ENCODE measurements around the gene SLC8A1. TPM values are rescaled to one million over a fixed set of nuclear protein-coding genes. Genes with fewer than 3 reads are reported as not detected.

Gene SLC8A1
- total RNA-seq, 1 donor from 2014 or later, result 277 TPM

GRCh38 chr2:40266201-40266600 lies 185.7 kb downstream of the SLC8A1 start:
- no peak for DNase-seq

GRCh38 chr2:40265602-40266001 lies 186.3 kb downstream of the SLC8A1 start:
- DNase-seq, result no peak

- DNase-seq, result no peak
Observed at GRCh38 chr2:40261042-40261441, 190.8 kb downstream of the SLC8A1 start.

DNA sequence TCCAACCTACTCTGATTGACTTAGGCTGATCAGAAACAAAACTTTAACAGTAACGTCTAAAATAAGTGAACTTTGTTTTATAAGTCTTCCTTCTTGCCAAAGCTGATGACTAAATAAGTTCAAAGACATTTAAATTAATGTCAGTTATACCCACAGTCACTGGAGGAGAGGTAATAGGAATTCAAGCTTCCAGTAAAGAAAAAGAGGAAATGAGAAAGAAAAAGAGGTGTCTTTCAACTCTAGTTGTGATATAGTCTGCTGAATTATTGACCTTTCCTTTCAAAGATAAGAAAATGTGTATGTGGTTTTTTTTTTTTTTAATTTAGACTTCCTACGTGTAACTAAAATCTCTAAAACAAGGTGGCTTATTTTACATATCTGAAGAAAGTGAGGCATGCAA lies 191.5 kb downstream of the SLC8A1 start:
- no peak for DNase-seq

DNA sequence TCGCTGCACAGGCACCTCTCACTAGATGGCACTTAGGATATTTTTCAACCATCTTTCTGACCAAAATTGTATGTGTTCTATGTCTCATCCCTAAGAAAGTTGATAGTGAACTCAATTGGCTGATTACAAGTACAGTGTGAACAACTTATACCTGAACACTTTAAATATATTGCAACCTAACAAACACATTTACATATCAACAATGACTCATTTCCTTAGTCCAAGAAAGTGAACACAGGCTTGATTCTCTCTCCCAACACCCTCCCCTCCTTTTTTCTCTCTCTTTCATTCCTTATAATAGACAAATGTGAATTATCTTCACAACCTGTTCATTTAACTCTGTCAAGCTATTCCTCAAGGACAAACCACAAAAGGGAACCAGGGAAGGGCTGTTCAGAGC lies 192.0 kb downstream of the SLC8A1 start:
- DNase-seq, result no peak

- DNase-seq, result no peak
Observed at GRCh38 chr2:40258135-40258457, 193.8 kb downstream of the SLC8A1 start.

DNA sequence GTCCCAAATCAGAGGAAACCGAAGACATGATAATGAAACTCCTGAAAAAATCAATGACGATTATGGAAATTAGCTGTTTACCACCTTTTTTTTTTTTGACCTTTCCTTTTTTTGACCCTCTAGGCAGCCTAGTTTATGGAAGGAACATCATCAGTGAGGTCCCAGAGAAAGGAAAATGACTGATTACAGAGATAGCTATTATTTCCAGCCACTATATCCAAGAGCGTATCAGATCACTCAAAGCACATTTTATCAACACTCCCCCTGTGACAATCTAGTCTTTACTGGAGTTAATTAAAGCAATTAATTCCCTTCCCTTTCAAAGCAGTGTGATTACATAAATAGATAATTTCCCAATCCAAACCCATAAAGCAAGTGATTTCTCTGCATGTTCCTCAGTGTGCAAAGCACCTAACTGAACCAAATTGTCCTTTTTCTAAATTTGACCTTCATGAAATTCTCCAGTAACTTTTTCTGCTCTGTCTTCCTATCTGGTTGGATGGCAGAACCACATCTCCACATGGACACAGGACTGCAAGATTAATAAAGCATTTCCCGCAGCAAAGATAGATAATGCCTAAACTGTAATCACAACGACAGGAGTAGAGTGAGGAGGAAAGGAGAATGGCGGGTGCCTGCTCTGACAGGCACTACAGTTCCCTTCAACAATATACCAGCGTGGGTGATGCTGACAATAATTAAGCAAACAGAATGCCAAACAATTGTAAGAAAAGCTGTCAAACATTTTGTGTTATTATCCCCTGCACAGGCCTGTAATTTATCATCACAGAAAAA lies 194.4 kb downstream of the SLC8A1 start:
- no peak for DNase-seq

GRCh38 chr2:40256649-40257048 lies 195.2 kb downstream of the SLC8A1 start:
- no peak for DNase-seq

- DNase-seq, result no peak
Observed at GRCh38 chr2:40256008-40256407, 195.9 kb downstream of the SLC8A1 start.

DNA sequence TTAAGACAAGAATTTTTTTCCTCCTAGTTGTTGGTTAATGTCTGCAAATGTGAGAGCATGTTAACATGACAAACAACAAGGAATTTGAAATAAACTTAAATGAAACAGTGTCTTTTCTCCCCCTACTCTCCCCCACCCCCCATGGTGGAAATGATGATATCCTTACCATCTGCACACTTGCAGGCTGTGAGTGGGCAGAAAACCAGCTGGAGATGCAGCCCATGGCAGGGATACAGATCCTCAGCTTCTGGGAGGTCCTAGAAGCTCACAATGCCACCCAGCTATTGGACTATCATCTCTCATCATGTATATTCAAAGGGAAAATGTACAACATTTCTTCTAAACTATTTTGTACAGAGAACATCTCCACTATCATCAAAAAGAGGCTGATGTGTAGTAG lies 196.8 kb downstream of the SLC8A1 start:
- peak; percentile 40 for DNase-seq

GRCh38 chr2:40254611-40255010 lies 197.3 kb downstream of the SLC8A1 start:
- DNase-seq, result no peak

- no peak for DNase-seq
Observed at GRCh38 chr2:40251137-40251536, 200.8 kb downstream of the SLC8A1 start.

GRCh38 chr2:40249577-40249976 lies 202.3 kb downstream of the SLC8A1 start:
- DNase-seq, result no peak

- no peak for DNase-seq
Observed at GRCh38 chr2:40248294-40248693, 203.6 kb downstream of the SLC8A1 start.

- DNase-seq, result no peak
Observed at GRCh38 chr2:40244675-40245074, 207.2 kb downstream of the SLC8A1 start.

- DNase-seq, result no peak
Observed at GRCh38 chr2:40244251-40244650, 207.6 kb downstream of the SLC8A1 start.

- DNase-seq, result no peak
Observed at GRCh38 chr2:40243581-40244187, 208.2 kb downstream of the SLC8A1 start.

GRCh38 chr2:40242315-40242714 lies 209.6 kb downstream of the SLC8A1 start:
- no peak for DNase-seq

DNA sequence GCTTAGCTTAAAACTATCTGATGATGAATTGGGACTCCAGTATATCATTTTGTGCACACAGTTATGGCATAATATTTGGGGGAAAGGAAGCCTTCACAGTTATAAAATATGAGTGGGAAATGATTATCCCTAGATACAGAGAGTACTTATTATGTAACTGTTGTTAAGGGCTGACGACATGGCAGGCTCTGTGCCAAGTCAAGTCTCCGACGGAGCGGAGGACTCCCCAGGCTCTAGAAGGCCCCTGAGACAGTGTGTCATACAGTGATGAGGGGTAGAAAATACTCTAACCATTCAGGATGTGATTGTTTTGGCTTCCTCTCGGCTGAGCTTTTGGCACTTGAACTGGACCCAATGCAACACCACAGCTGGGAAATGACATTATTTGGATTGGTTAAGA lies 211.8 kb downstream of the SLC8A1 start:
- DNase-seq, result no peak

DNA sequence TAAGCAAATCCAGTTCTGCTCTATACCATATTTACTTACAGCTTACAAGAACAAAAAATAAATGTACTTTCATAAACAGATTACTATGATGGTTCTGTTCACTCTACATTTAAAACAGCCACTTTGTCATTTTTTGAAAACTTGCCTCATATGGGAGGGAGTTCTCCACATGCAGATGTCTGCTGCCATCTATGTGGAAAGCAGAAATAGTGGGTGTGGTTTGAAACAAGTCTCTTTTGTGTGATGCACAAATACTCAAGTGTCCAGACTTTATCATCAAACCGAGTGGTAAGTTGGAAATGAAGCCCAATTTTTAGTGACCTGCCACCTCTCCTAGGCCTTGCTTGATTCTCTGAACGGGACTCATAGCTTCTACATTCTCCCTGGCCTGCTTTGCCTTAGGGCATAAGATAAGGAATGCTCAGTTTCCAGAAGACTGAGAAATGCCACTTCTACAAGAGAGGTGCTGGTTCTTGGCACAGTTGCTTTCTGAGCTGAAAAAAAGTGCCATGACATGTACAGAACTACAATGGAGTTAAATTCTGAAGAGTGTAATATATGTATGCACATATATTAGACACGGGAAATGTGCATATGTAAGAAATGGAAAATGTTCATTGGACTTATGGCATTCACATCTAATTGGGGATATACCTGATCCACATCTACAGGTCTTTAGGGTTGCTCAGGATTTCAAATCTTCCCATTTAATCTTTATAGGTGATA lies 221.0 kb downstream of the SLC8A1 start:
- DNase-seq, result no peak

DNA sequence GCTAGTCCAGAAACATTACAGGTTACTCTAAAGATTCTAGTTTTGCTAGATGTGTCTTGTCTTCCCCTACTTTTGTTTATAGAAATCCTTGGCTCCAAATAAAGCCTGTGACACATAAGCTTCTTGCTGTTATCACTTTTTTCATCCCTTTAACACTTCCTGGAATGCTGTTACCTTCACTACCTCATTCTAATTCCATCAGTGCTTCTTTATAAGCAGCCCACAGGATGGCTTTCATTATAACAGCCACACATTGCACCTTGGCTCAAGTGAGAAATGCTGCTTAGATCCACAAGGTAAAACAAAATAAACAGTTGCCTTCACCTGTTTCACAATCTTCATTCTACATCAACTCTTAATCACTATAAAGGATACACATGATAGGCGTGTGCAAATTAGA lies 221.7 kb downstream of the SLC8A1 start:
- DNase-seq, result no peak

DNA sequence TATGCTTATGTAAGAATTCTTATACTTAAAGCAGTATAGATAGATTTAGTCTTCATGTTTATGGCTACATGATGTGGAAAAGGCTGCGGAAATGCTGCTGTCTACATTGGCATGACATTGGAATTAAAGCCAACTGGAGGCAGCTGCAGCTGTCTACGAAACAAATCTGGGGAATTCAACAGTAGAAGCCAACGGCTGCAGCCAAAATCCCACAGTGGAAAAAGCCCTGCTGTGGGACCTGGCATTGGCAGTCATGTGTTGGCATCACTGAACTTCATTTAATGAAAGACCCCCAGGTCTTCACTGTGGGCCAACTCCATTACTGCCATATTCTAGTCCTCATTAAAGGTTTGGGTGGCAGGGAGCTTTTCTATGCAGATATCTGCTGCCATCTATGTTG lies 223.6 kb downstream of the SLC8A1 start:
- no peak for DNase-seq

DNA sequence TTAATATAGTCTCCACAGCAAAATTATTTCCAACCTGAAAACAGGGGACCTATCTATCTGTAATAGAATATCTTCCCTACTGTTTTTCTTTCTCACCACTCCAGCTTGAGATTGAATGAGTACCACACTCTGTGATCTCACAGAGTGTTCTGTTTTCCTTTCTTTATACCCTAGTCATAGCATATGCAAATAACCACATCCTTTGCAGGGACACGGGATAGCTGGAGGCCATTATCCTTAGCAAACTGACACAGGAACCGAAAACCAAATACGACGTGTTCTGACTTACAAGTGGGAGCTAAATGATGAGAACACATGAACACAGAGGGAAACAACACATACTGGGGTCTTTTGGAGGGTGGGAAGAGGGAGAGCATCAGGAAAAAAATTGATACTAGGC lies 224.7 kb downstream of the SLC8A1 start:
- DNase-seq, result no peak

GRCh38 chr2:40226637-40227036 lies 225.3 kb downstream of the SLC8A1 start:
- DNase-seq, result no peak
